ENCODE results near the gene ST7. TPM values are rescaled to one million over a fixed set of nuclear protein-coding genes. Genes with fewer than 3 reads are reported as not detected.

ST7 gene
- total RNA-seq, 1 experiment from 2014 or later: 9.7 TPM

DNA sequence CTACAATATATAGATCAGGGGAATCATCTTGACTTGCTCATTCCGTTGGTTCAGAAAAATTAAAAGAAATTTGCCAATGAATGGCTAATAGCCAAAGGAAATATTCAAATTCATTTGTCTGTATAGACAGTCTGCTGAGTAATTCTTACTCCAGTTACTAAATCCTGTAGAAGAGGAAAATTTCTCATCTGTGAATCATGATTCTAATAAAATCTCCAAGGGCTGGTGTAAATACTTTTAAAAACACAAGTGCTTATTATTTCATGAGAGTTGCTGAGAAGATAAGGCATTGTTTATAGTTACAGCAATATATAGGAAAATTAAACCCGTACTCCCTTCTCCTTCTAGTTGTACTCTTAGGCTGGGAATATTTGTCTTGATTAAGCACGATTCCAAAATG lies 316.6 kb downstream of the ST7 start:
- no peak for DNase-seq
- no peak overlapping the region for H3K4me3 ChIP-seq (ENCODE audit: insufficient read depth, low read depth, low read length)
- H3K36me3 ChIP-seq (replicated peaks; ENCODE audit: control insufficient read depth, insufficient read depth, low read length): no peaks in the 10 kb centered on the region
- no peaks in the 10 kb centered on the region for H3K27me3 ChIP-seq (ENCODE audit: control insufficient read depth, insufficient read depth, low read length)

DNA sequence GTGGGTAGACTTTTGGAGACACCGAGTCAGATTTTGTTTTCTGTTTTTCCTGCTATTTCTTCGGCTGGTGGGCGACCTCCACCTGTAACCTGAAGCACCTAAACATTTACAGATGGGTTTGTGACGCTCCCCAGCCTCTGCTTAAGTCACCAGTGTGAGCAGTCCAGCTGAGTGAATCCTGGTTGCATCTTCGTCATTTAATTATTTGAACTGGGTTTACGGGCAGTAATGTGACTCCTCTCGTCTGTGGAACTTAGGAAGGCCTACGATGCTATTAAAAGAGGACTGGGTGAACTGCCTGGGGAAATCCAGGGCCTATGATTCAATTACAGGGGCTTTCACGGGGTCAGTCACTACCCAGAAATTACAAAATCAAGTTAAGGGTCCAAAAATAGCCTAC lies 317.1 kb downstream of the ST7 start:
- H3K4me3 ChIP-seq (ENCODE audit: insufficient read depth, low read depth, low read length): no peak overlapping the region
- no peaks in the 10 kb centered on the region for H3K27me3 ChIP-seq (ENCODE audit: control insufficient read depth, insufficient read depth, low read length)
- no peaks in the 10 kb centered on the region for H3K36me3 ChIP-seq (replicated peaks; ENCODE audit: control insufficient read depth, insufficient read depth, low read length)
- DNase-seq: no peak

DNA sequence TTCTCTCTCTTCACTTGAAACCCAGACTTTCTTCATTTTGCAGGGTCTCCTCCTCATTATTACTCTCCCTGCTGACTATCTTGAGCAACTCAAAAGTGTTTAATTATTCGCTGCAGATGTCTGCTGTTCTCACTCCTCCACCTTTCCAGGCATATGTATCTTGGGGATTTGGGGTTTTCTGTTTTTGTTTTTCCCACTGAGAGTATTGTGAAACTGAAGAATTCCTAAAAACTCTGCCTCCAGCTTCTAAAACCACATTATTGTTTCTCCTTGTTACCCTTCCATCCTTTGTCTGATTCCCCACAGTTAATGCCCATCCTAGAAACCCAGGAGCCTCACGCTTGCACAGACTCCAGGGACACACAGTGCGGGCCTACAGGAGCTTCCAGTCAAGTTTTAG lies 318.3 kb downstream of the ST7 start:
- Histone ChIP-seq H3K4me3 (ENCODE audit: insufficient read depth, low read depth, low read length) (no peak overlapping the region), H3K27me3 (ENCODE audit: control insufficient read depth, insufficient read depth, low read length) (no peaks in the 10 kb centered on the region)
- DNase-seq: no peak

DNA sequence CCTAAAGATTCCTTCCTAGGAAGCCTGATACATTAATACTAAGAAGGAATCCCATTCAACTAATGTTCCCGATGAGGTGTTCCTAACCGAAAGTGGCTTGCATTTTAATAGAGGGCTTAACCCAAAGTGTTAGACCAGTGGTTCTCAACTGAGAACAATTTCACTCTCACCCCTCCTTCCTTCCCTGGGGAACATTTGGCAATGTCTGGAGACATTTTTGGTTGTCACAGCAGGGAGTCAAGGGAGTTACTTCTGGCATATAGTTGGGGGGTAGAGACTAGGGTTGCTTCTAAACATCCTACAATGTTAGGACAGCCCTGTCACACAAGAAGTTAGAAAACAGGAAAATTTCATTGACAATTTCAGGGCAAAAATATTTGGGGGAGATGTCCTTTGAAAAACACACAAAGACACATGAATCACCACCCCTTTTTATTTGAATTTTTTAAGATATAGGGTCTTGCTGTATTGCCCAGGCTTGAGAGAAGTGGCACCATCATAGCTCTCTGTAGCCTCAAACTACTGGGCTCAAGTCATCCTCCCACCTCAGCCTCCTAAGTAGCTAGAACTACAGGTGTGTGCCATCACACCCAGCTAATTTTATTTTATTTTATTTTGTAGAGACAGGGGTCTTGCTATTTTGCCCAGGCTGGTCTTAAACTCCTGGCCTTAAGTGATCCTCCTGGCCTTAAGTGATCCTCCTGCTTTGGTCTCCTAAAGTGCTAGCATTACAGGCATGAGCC lies 318.9 kb downstream of the ST7 start:
- H3K4me3 ChIP-seq (ENCODE audit: insufficient read depth, low read depth, low read length): no peak overlapping the region
- H3K27me3 ChIP-seq (ENCODE audit: control insufficient read depth, insufficient read depth, low read length): no peaks in the 10 kb centered on the region
- H3K36me3 ChIP-seq (replicated peaks; ENCODE audit: control insufficient read depth, insufficient read depth, low read length): no peaks in the 10 kb centered on the region
- no peak for DNase-seq

More for the DNA sequence above, 318.3 kb downstream of the ST7 start:
- H3K36me3 ChIP-seq (replicated peaks; ENCODE audit: control insufficient read depth, insufficient read depth, low read length): no peaks in the 10 kb centered on the region

DNA sequence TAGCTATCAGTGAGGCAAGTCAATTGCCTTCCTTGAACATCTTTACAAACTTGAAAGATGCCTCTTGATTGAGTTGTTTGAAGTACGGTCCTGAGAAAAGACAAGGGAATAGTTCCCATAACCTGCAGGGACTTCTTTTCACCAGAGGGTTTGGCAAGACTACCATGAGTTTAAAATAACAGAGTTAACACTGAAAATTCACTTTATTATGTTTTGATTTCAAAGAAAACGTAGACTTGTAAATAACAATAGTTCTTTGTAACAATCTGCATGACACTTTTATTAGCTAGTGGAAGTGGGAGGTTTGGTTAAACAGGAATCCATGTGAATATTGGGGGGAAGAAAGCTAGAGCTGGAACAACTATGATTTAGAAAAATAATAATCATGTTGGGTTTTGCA lies 320.0 kb downstream of the ST7 start:
- no peak for DNase-seq
- Histone ChIP-seq H3K27me3 (ENCODE audit: control insufficient read depth, insufficient read depth, low read length) (no peaks in the 10 kb centered on the region), H3K4me3 (ENCODE audit: insufficient read depth, low read depth, low read length) (no peak overlapping the region), H3K36me3 (replicated peaks; ENCODE audit: control insufficient read depth, insufficient read depth, low read length) (no peaks in the 10 kb centered on the region)

DNA sequence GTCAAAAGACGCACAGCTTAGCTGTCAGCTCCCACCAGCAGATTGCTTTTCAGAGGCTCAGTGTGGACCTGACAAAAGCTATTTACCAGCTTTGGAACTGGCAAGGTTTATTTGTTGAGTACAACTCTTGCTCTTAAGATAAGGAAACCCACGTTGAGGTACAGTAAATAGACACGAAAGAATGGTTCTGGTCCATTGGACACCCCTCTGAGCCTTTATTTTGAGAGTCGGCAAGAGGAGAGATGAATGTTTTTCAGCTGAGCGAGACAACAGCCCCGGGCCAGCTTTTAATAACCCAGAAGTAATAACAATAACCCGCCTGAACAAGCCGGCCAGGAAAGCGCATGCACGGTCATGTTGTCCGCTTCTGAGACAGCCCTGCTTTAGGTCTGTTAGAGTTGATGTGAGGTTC lies 320.5 kb downstream of the ST7 start:
- Histone ChIP-seq H3K27me3 (ENCODE audit: control insufficient read depth, insufficient read depth, low read length) (no peaks in the 10 kb centered on the region), H3K36me3 (replicated peaks; ENCODE audit: control insufficient read depth, insufficient read depth, low read length) (no peaks in the 10 kb centered on the region), H3K4me3 (ENCODE audit: insufficient read depth, low read depth, low read length) (no peak overlapping the region)
- no peak for DNase-seq

DNA sequence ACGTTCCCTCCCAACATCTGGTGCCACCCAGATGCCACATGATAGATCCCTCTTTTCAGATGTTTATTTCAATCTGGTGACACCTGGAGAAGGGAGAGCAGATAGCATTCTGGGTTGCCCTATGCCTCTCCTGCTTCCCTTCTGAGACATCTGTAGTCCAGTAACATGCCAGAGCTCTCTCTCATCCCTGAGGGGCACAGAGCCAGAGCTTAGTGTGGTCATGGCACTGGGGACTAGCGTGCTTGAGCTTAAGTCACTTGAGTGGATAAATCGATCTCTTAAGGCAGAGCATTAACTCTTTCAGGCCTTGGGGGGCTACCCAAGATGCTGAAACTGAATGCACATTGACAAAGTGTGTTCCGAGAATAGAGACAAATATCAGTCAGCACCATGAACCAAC lies 321.6 kb downstream of the ST7 start:
- no peaks in the 10 kb centered on the region for H3K36me3 ChIP-seq (replicated peaks; ENCODE audit: control insufficient read depth, insufficient read depth, low read length)
- no peak for DNase-seq
- no peak overlapping the region for H3K4me3 ChIP-seq (ENCODE audit: insufficient read depth, low read depth, low read length)
- H3K27me3 ChIP-seq (ENCODE audit: control insufficient read depth, insufficient read depth, low read length): no peaks in the 10 kb centered on the region

DNA sequence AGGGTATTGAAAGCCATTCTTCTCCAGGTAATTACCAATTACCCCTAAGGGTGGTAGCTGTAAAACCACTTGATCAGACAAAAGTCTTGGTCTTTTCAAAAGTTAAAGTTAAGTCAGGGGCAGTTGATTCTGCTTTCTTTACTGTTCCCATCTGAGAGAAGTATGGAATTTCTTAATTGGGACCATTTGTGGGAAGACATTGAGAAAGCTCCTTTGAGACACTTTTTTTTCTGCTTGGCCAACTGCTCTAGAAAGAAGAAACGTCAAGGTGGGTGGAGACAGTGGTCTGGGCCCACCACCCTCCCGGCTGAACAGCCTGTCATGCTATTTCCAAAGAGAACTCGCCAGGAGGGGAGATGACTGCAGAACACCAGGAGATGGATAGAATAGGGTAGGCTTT lies 324.3 kb downstream of the ST7 start:
- DNase-seq: no peak
- no peaks in the 10 kb centered on the region for H3K27me3 ChIP-seq (ENCODE audit: control insufficient read depth, insufficient read depth, low read length)
- H3K4me3 ChIP-seq (ENCODE audit: insufficient read depth, low read depth, low read length): no peak overlapping the region

DNA sequence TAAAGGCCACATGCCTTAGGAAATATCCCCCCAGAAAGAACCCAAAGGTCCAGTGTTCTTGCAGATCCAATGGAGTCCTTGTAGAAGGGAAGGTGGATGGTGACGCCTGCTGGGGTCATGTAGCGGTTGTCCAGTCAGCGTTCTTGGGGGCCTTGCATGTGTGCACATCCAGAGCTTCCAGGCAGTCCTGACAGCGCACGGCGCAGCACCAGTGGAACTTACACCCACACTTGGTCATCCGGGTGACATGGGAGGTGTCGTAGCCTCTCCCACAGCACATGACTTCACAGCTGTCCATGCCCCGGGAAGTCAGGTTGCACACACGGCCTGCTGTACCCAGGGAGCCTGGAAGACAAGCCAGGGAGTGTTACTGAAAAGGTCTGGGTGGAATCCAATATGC lies 324.7 kb downstream of the ST7 start:
- no peaks in the 10 kb centered on the region for H3K27me3 ChIP-seq (ENCODE audit: control insufficient read depth, insufficient read depth, low read length)

More for the DNA sequence above, 324.3 kb downstream of the ST7 start:
- H3K36me3 ChIP-seq (replicated peaks; ENCODE audit: control insufficient read depth, insufficient read depth, low read length): no peaks in the 10 kb centered on the region

DNA sequence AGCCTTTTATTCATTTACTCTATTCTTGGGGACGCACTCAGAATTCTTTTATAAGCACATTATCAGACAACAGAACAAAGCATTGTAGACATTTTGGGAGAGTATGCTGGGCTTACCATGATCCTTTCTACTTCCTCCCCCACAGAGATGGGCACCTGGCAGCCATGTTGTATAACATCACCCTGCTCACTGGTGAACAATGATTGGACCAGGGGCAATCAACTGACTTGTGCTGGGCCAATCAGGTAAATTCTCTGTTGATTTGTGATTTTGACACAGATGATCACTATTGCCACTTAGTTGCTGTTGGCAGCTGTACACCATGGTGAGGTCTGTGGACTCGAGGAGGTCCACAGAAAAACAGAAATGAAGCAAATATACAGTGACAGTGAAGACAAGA lies 325.9 kb downstream of the ST7 start:
- Histone ChIP-seq H3K4me3 (ENCODE audit: insufficient read depth, low read depth, low read length) (no peak overlapping the region), H3K36me3 (replicated peaks; ENCODE audit: control insufficient read depth, insufficient read depth, low read length) (no peaks in the 10 kb centered on the region), H3K27me3 (ENCODE audit: control insufficient read depth, insufficient read depth, low read length) (no peaks in the 10 kb centered on the region)
- DNase-seq: no peak

More for the DNA sequence above, 324.7 kb downstream of the ST7 start:
- no peak for DNase-seq
- Histone ChIP-seq H3K36me3 (replicated peaks; ENCODE audit: control insufficient read depth, insufficient read depth, low read length) (no peaks in the 10 kb centered on the region), H3K4me3 (ENCODE audit: insufficient read depth, low read depth, low read length) (no peak overlapping the region)

Other genes with a start within 250 kb of the ST7 start
- gene CAPZA2, start 90.9 kb upstream of the ST7 start, total RNA-seq (2014; rRNA removed; shearing (Covaris generic)): 116 and 152 TPM in 2 replicates

Measured in H7 (cell line).